Right ventricle myocardium superior (tissue), 1 donor: ENCODE data around the gene MTRF1. TPM values are rescaled to one million over a fixed set of nuclear protein-coding genes. Genes with fewer than 3 reads are reported as not detected.

Experiments
- ATAC-seq: fragments of 200-7000 bp; cut with Tn5 transposase; one replicate; pipeline ENCODE4 v1.9.1; 2020; ENCODE audit warnings: mild to moderate bottlenecking; ENCODE audit not compliant: poor library complexity
- DNase-seq: peaks from one replicate; pipeline ENCODE4 v3.0.0-alpha.2; 2020
- intact Hi-C: fragments of 100-400 bp; cut with DNase I; formaldehyde crosslinking; loops from one replicate; pipeline ENCODE4 v1.11.2; 2022
- total RNA-seq: library from RNA; stranded (reverse); fragmentation: NEBNext Ultra II Directional; extraction: Animal tissue kit (Norgen Biotek cat#: 25700); gene quantifications from one replicate; pipeline ENCODE4 v1.2.1, GENCODE V29; 2021
- donor health status: DM: no; HTN: yes; CAD: no; lungs with severe emphysema.

Gene MTRF1
- total RNA-seq, 1 donor from 2014 or later: 13.4 TPM

GRCh38 chr13:41231786-41232185 is 31.6 kb downstream of the MTRF1 start:
- ATAC-seq (peak; percentile 39), DNase-seq (no peak)
- intact Hi-C loops: no loop called here

- intact Hi-C loops: no loop called here
- no peak for ATAC-seq
- no peak for DNase-seq
Observed at GRCh38 chr13:41231025-41231677, 32.2 kb downstream of the MTRF1 start.

- DNase-seq (no peak), ATAC-seq (no peak)
- intact Hi-C loops: no loop called here
Observed at GRCh38 chr13:41229356-41229755, 34.0 kb downstream of the MTRF1 start.

GRCh38 chr13:41224113-41225110 is 39.0 kb downstream of the MTRF1 start:
- intact Hi-C loops: loop anchor here (5.0 kb wide), 1 partner anchor 152 kb away; no protein-coding TSS in a partner anchor
- ATAC-seq (no peak), DNase-seq (no peak)

GRCh38 chr13:41222259-41222852 is 41.0 kb downstream of the MTRF1 start:
- ATAC-seq (peak; percentile 90), DNase-seq (no peak)
- intact Hi-C loops: loop anchor here (5.0 kb wide), 1 partner anchor 150 kb away; no protein-coding TSS in a partner anchor

- no peak for DNase-seq
- ATAC-seq: no peak
- intact Hi-C loops: loop anchor here (5.0 kb wide), 1 partner anchor 148 kb away; no protein-coding TSS in a partner anchor
Observed at GRCh38 chr13:41220401-41220800, 43.0 kb downstream of the MTRF1 start.

- intact Hi-C loops: no loop called here
- ATAC-seq (no peak), DNase-seq (no peak)
Observed at GRCh38 chr13:41216160-41216559, 47.2 kb downstream of the MTRF1 start.

GRCh38 chr13:41213919-41214318 is 49.5 kb downstream of the MTRF1 start:
- ATAC-seq: no peak
- DNase-seq: no peak
- intact Hi-C loops: no loop called here

- ATAC-seq (no peak), DNase-seq (no peak)
- intact Hi-C loops: no loop called here
Observed at GRCh38 chr13:41213316-41213715, 50.1 kb downstream of the MTRF1 start.

GRCh38 chr13:41212881-41213280 is 50.5 kb downstream of the MTRF1 start:
- ATAC-seq: no peak
- intact Hi-C loops: no loop called here
- DNase-seq: no peak

- intact Hi-C loops: no loop called here
- DNase-seq (no peak), ATAC-seq (no peak)
Observed at GRCh38 chr13:41211062-41211461, 52.3 kb downstream of the MTRF1 start.

GRCh38 chr13:41206467-41206866 is 56.9 kb downstream of the MTRF1 start:
- ATAC-seq: no peak
- intact Hi-C loops: no loop called here
- no peak for DNase-seq

GRCh38 chr13:41203810-41204209 is 59.6 kb downstream of the MTRF1 start:
- ATAC-seq: no peak
- intact Hi-C loops: no loop called here

GRCh38 chr13:41200126-41200525 is 63.2 kb downstream of the MTRF1 start:
- ATAC-seq (no peak), DNase-seq (no peak)
- intact Hi-C loops: no loop called here

More at GRCh38 chr13:41203810-41204209, 59.6 kb downstream of the MTRF1 start:
- DNase-seq: no peak

GRCh38 chr13:41199526-41199925 is 63.9 kb downstream of the MTRF1 start:
- no peak for ATAC-seq
- intact Hi-C loops: no loop called here
- no peak for DNase-seq

- intact Hi-C loops: no loop called here
- DNase-seq (no peak), ATAC-seq (no peak)
Observed at GRCh38 chr13:41199079-41199478, 64.3 kb downstream of the MTRF1 start.

GRCh38 chr13:41196620-41197019 is 66.8 kb downstream of the MTRF1 start:
- no peak for ATAC-seq
- no peak for DNase-seq
- intact Hi-C loops: no loop called here

GRCh38 chr13:41196011-41196410 is 67.4 kb downstream of the MTRF1 start:
- ATAC-seq (no peak), DNase-seq (no peak)
- intact Hi-C loops: no loop called here
